Measurements from ENCODE around the gene BICDL1. TPM values are rescaled to one million over a fixed set of nuclear protein-coding genes. Genes with fewer than 3 reads are reported as not detected.

BICDL1 gene
- total RNA-seq, 1 donor from 2014 or later = 2.8 TPM

DNA sequence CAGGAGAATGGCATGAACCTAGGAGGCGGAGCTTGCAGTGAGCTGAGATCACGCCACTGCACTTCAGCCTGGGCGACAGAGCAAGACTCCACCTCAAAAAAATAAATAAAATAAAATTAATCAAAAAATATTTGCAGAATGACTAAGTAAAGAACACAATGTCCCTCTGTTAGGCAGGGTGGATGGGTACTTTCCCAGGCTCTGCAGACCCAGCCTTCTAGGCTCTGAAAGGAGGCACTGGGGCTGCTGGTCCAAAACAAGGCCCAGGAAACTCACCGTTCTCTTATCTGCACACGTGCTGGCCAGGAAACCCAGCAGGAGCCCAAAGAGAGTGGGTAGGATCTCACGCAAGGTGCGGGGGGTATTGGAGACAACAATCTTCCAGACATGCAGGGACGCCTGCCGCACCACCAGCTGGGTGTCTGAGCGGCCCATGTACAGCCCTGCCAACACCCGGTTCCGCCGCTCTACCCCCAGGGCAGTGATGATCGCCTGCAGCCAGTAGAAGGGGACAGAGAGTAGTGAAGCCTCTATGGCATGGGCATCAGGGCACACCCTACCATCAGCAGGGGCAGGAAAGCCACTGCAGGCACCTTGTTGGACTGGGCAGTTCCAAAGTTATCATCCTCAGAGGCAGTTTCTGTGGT is 153.3 kb downstream of the BICDL1 start:
- no peaks in the 10 kb centered on the region for H3K9me3 Mint-ChIP-seq (ENCODE audit: unreplicated experiment)
- H3K4me3 Mint-ChIP-seq (ENCODE audit: unreplicated experiment) = no peak overlapping the region
- DNase-seq (ENCODE audit: low spot score) = no peak
- H3K27me3 Mint-ChIP-seq (ENCODE audit: unreplicated experiment) = peaks cover 2% of the 10 kb centered on the region
- no peaks in the 10 kb centered on the region for H3K4me1 Mint-ChIP-seq (ENCODE audit: unreplicated experiment)
- TF ChIP-seq, protein P1, sequence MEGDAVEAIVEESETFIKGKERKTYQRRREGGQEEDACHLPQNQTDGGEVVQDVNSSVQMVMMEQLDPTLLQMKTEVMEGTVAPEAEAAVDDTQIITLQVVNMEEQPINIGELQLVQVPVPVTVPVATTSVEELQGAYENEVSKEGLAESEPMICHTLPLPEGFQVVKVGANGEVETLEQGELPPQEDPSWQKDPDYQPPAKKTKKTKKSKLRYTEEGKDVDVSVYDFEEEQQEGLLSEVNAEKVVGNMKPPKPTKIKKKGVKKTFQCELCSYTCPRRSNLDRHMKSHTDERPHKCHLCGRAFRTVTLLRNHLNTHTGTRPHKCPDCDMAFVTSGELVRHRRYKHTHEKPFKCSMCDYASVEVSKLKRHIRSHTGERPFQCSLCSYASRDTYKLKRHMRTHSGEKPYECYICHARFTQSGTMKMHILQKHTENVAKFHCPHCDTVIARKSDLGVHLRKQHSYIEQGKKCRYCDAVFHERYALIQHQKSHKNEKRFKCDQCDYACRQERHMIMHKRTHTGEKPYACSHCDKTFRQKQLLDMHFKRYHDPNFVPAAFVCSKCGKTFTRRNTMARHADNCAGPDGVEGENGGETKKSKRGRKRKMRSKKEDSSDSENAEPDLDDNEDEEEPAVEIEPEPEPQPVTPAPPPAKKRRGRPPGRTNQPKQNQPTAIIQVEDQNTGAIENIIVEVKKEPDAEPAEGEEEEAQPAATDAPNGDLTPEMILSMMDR (IDR thresholded peaks at IDR 0.05; ENCODE audit: unreplicated experiment) = no peak
- no peak overlapping the region for H3K27ac Mint-ChIP-seq (ENCODE audit: unreplicated experiment)
- H3K36me3 Mint-ChIP-seq (ENCODE audit: low read depth, unreplicated experiment) = peaks cover 47% of the 10 kb centered on the region

Other genes starting within 250 kb of the BICDL1 start
- 14.4 TPM for gene CIT, start 111.9 kb upstream of the BICDL1 start, total RNA-seq (ENCODE audit: unreplicated experiment)
- gene RAB35, start 127.5 kb downstream of the BICDL1 start, total RNA-seq (ENCODE audit: unreplicated experiment) = 76.4 TPM
- 54.0 TPM for gene GCN1, start 205.5 kb downstream of the BICDL1 start, total RNA-seq (ENCODE audit: unreplicated experiment)
- gene RPLP0, start 211.9 kb downstream of the BICDL1 start, total RNA-seq (ENCODE audit: unreplicated experiment) = 2,318 TPM

Data from endothelial cell (in vitro differentiated cells).